ENCODE measurements around the gene DTL. TPM values are rescaled to one million over a fixed set of nuclear protein-coding genes. Genes with fewer than 3 reads are reported as not detected.

Gene DTL
- 15.7 and 17.4 TPM in 2 replicates for total RNA-seq

GRCh38 chr1:212035123-212035834 is at the start of gene DTL, which contains the start of gene INTS7:
Gene DTL, plus strand, starts transcription at chr1:212035748. Its CDS starts 143 bp downstream, at chr1:212035891.
Gene INTS7, minus strand, starts transcription at chr1:212035557. Its CDS starts 120 bp downstream, at chr1:212035437.

Other genes with a start within 250 kb of the DTL start
- 25.5 and 26.4 TPM in 2 replicates for gene LPGAT1, start 205.0 kb upstream of the DTL start, total RNA-seq
- gene INTS7, start 191 bp upstream of the DTL start, total RNA-seq: 14.7 and 16.4 TPM in 2 replicates
- 29.6 and 37.6 TPM in 2 replicates for gene PPP2R5A, start 249.7 kb downstream of the DTL start, total RNA-seq

Measured in mammary microvascular endothelial cell (primary cell).